ENCODE results near the gene DCAF11. TPM values are rescaled to one million over a fixed set of nuclear protein-coding genes. Genes with fewer than 3 reads are reported as not detected.

The DCAF11 gene
- total and polyA plus RNA-seq, 2 of the 13 experiments (the other 11 are each of a cell fraction or from before 2014, with no cell fraction given), result 150 to 257 TPM

GRCh38 chr14:24130717-24131548 lies 16.4 kb downstream of the DCAF11 start (continued):
- TF ChIP-seq HNF1B (CRISPR knock-in tag; IDR thresholded peaks at IDR 0.05) (peak; percentile 87), ZNF234 (CRISPR knock-in tag; conservative IDR thresholded peaks at IDR 0.05) (no peak; the same call in 1 of the 2 replicates), ZNF629 (CRISPR knock-in tag; conservative IDR thresholded peaks at IDR 0.05) (no peak), ZNF615 (CRISPR knock-in tag; IDR thresholded peaks at IDR 0.05; ENCODE audit: borderline replicate concordance) (no peak), POGK (CRISPR knock-in tag; conservative IDR thresholded peaks at IDR 0.05) (peak; percentile 76), RAD51 (IDR thresholded peaks at IDR 0.05; ENCODE audit: borderline replicate concordance) (no peak), ZNF598 (CRISPR knock-in tag; IDR thresholded peaks at IDR 0.05; ENCODE audit: borderline replicate concordance) (peak; percentile 50; the same call in 1 of the 2 replicates), SKI (IDR thresholded peaks at IDR 0.05; ENCODE audit: partially characterized antibody) (peak; percentile 55), ZNF605 (CRISPR knock-in tag; IDR thresholded peaks at IDR 0.05) (peak; percentile 69; the same call in 1 of the 2 replicates), ZNF275 (CRISPR knock-in tag; IDR thresholded peaks at IDR 0.05; ENCODE audit: borderline replicate concordance) (no peak), KDM2A (CRISPR knock-in tag; IDR thresholded peaks at IDR 0.05; ENCODE audit: borderline replicate concordance, low read depth) (peak; percentile 53; the same call in 1 of the 2 replicates), TBL1XR1 (IDR thresholded peaks at IDR 0.05; ENCODE audit: borderline replicate concordance, low read length, partially characterized antibody) (no peak), ZNF644 (CRISPR knock-in tag; IDR thresholded peaks at IDR 0.05; ENCODE audit: low read depth) (peak; percentile 59), JARID2 (CRISPR knock-in tag; IDR thresholded peaks at IDR 0.05; ENCODE audit: insufficient replicate concordance) (no peak), HMG20A (CRISPR knock-in tag; IDR thresholded peaks at IDR 0.05; ENCODE audit: borderline replicate concordance) (no peak)
- TF ChIP-seq, protein P1, sequence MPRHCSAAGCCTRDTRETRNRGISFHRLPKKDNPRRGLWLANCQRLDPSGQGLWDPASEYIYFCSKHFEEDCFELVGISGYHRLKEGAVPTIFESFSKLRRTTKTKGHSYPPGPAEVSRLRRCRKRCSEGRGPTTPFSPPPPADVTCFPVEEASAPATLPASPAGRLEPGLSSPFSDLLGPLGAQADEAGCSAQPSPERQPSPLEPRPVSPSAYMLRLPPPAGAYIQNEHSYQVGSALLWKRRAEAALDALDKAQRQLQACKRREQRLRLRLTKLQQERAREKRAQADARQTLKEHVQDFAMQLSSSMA (CRISPR knock-in tag; IDR thresholded peaks at IDR 0.05), result 0 out of 2 replicates have a peak, but pooled peaks have one; percentile 57
- TF ChIP-seq, protein P2, sequence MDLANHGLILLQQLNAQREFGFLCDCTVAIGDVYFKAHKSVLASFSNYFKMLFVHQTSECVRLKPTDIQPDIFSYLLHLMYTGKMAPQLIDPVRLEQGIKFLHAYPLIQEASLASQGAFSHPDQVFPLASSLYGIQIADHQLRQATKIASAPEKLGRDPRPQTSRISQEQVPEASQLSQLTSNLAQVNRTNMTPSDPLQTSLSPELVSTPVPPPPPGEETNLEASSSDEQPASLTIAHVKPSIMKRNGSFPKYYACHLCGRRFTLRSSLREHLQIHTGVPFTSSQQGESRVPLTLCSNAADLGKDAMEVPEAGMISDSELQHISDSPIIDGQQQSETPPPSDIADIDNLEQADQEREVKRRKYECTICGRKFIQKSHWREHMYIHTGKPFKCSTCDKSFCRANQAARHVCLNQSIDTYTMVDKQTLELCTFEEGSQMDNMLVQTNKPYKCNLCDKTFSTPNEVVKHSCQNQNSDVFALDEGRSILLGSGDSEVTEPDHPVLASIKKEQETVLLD (CRISPR knock-in tag; IDR thresholded peaks at IDR 0.05; ENCODE audit: low read depth), result no peak
- TF ChIP-seq, protein P3, sequence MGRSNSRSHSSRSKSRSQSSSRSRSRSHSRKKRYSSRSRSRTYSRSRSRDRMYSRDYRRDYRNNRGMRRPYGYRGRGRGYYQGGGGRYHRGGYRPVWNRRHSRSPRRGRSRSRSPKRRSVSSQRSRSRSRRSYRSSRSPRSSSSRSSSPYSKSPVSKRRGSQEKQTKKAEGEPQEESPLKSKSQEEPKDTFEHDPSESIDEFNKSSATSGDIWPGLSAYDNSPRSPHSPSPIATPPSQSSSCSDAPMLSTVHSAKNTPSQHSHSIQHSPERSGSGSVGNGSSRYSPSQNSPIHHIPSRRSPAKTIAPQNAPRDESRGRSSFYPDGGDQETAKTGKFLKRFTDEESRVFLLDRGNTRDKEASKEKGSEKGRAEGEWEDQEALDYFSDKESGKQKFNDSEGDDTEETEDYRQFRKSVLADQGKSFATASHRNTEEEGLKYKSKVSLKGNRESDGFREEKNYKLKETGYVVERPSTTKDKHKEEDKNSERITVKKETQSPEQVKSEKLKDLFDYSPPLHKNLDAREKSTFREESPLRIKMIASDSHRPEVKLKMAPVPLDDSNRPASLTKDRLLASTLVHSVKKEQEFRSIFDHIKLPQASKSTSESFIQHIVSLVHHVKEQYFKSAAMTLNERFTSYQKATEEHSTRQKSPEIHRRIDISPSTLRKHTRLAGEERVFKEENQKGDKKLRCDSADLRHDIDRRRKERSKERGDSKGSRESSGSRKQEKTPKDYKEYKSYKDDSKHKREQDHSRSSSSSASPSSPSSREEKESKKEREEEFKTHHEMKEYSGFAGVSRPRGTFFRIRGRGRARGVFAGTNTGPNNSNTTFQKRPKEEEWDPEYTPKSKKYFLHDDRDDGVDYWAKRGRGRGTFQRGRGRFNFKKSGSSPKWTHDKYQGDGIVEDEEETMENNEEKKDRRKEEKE (IDR thresholded peaks at IDR 0.05), result no peak
